SK-N-SH (cell line): Measurements from ENCODE around the gene TCF7L2. TPM values are rescaled to one million over a fixed set of nuclear protein-coding genes. Genes with fewer than 3 reads are reported as not detected.

Experiments
- CTCF ChIA-PET: fragments of 300-600, 350-600 bp; formaldehyde crosslinking; extraction: SDS; loops from one replicate; lab custom pipeline; 2021; lab: Yijun Ruan, JAX
- POLR2A ChIA-PET: fragments of 350-600 bp; sonication (Branson Sonifier 250); formaldehyde crosslinking; extraction: SDS; loops from one replicate; lab custom pipeline; 2020; ENCODE audit warnings: antibody characterized with exemption, inconsistent platforms; lab: Yijun Ruan, JAX
- DNase-seq: peaks from one replicate; pipeline ENCODE4 v3.0.0; 2012
- H2AFZ ChIP-seq: fragments of 200-600 bp; sonication (generic); 2 replicates; pipeline ENCODE4 v1.8.1; 2016; ENCODE audit warnings: antibody characterized with exemption, mild to moderate bottlenecking, low read depth
- H3F3A ChIP-seq: fragments of 200-600 bp; sonication (generic); replicated peaks from 2 replicates; pipeline ENCODE3; 2016; ENCODE audit warnings: antibody characterized with exemption, mild to moderate bottlenecking; ENCODE audit not compliant: insufficient read depth
- H3K27ac ChIP-seq, 2 experiments: fragments of 200-500 bp in 1 of 2; fragments of 200-600 bp in 1 of 2; sonication (Bioruptor generic) in 1 of 2; sonication (generic), shearing (Covaris generic) in 1 of 2; 2 replicates each; pipeline versions ENCODE4 v1.5.1 to v1.6.1; 2014 to 2016; ENCODE audit warnings: low read depth in 2 of 2, inconsistent platforms in 1 of 2, low read length in 1 of 2, mild to moderate bottlenecking in 1 of 2, mixed read lengths in 1 of 2
- H3K27me3 ChIP-seq: fragments of 200-600 bp; sonication (generic), shearing (Covaris generic); 2 replicates; pipeline ENCODE4 v1.6.1; 2016; ENCODE audit warnings: mixed run types; ENCODE audit not compliant: insufficient read depth
- H3K36me3 ChIP-seq, 2 experiments: fragments of 200-500 bp in 1 of 2; fragments of 200-600 bp in 1 of 2; sonication (Bioruptor generic) in 1 of 2; sonication (generic) in 1 of 2; replicated peaks in 1 of 2; 2 replicates each; pipeline versions ENCODE3 to v1.5.1; 2014 to 2016; ENCODE audit warnings: low read length in 1 of 2, mild to moderate bottlenecking in 1 of 2; ENCODE audit not compliant: insufficient read depth in 2 of 2, control insufficient read depth in 1 of 2
- H3K4me1 ChIP-seq, 2 experiments: fragments of 200-500 bp in 1 of 2; fragments of 200-600 bp in 1 of 2; sonication (Bioruptor generic) in 1 of 2; sonication (generic), shearing (Covaris generic) in 1 of 2; 2 replicates each; pipeline versions ENCODE4 v1.5.1 to v1.6.1; 2014 to 2016; ENCODE audit warnings: low read depth in 1 of 2, low read length in 1 of 2, mixed run types in 1 of 2; ENCODE audit not compliant: insufficient read depth in 2 of 2, control insufficient read depth in 1 of 2
- H3K4me2 ChIP-seq: fragments of 200-600 bp; sonication (generic), shearing (Covaris generic); 2 replicates; pipeline ENCODE4 v1.6.1; 2017; ENCODE audit warnings: mixed run types
- H3K4me3 ChIP-seq, 2 experiments: fragments of 200-500 bp in 1 of 2; fragments of 200-600 bp in 1 of 2; sonication (Bioruptor generic) in 1 of 2; sonication (generic), shearing (Covaris generic) in 1 of 2; 2 replicates each; pipeline versions ENCODE4 v1.5.1 to v1.8.1; 2014 to 2016; ENCODE audit warnings: low read depth in 2 of 2, inconsistent platforms in 1 of 2, low read length in 1 of 2, mild to moderate bottlenecking in 1 of 2, mixed read lengths in 1 of 2, moderate library complexity in 1 of 2
- H3K79me2 ChIP-seq: fragments of 200-600 bp; sonication (generic); 2 replicates; pipeline ENCODE4 v1.8.1; 2017; ENCODE audit warnings: mild to moderate bottlenecking; ENCODE audit not compliant: insufficient read depth
- H3K9ac ChIP-seq: fragments of 200-600 bp; sonication (generic); 2 replicates; pipeline ENCODE4 v1.6.1; 2017; ENCODE audit warnings: mixed run types
- H3K9me2 ChIP-seq: fragments of 200-600 bp; sonication (generic); 2 replicates; pipeline ENCODE4 v1.6.1; 2017; ENCODE audit warnings: mixed run types
- H3K9me3 ChIP-seq: fragments of 200-600 bp; sonication (generic); 2 replicates; pipeline ENCODE4 v1.6.1; 2017; ENCODE audit warnings: mixed run types, mild to moderate bottlenecking, moderate library complexity
- H4K20me1 ChIP-seq: fragments of 200-600 bp; sonication (generic); 2 replicates; pipeline ENCODE4 v1.6.1; 2017; ENCODE audit warnings: mild to moderate bottlenecking, mixed run types; ENCODE audit not compliant: insufficient read depth
- CHD2 ChIP-seq: fragments of 150-350 bp; IDR thresholded peaks from 2 replicates; pipeline ENCODE4 v1.6.1; 2018; ENCODE audit warnings: low read length; ENCODE audit not compliant: partially characterized antibody
- ELF1 ChIP-seq: IDR thresholded peaks from 2 replicates; pipeline ENCODE4 v1.4.0; 2012
- EP300 ChIP-seq, 2 experiments: IDR thresholded peaks; 2 replicates each; pipeline versions ENCODE4 v1.4.0 to v1.6.1; 2012; ENCODE audit warnings: borderline replicate concordance in 1 of 2, low read depth in 1 of 2, low read length in 1 of 2
- GABPA ChIP-seq: IDR thresholded peaks from 2 replicates; pipeline ENCODE4 v1.4.0; 2012; ENCODE audit warnings: low read depth, mild to moderate bottlenecking
- GATA2 ChIP-seq: sonication (generic); formaldehyde crosslinking; IDR thresholded peaks from 2 replicates; pipeline ENCODE4 v1.5.0; 2020; ENCODE audit warnings: mild to moderate bottlenecking, missing genetic modification reagents
- IRF3 ChIP-seq: fragments of 150-350 bp; IDR thresholded peaks from 2 replicates; pipeline ENCODE4 v1.6.1; 2016; ENCODE audit warnings: mild to moderate bottlenecking, low read depth, low read length
- MEF2A ChIP-seq: IDR thresholded peaks from 2 replicates; pipeline ENCODE4 v1.4.0; 2012; ENCODE audit warnings: low read depth, borderline replicate concordance
- NFIC ChIP-seq: IDR thresholded peaks from 2 replicates; pipeline ENCODE4 v1.4.0; 2012; ENCODE audit warnings: borderline replicate concordance
- PBX3 ChIP-seq: IDR thresholded peaks from 2 replicates; pipeline ENCODE4; 2012
- POLR2AphosphoS5 ChIP-seq: IDR thresholded peaks from 2 replicates; pipeline ENCODE4 v1.6.1; 2012; ENCODE audit warnings: low read depth, low read length
- RAD21 ChIP-seq: IDR thresholded peaks from 2 replicates; pipeline ENCODE4 v1.6.1; 2012; ENCODE audit warnings: mild to moderate bottlenecking, low read length
- RXRA ChIP-seq: IDR thresholded peaks from 2 replicates; pipeline ENCODE4 v1.4.0; 2012; ENCODE audit warnings: low read depth, mild to moderate bottlenecking, borderline replicate concordance
- TCF12 ChIP-seq: IDR thresholded peaks from 2 replicates; pipeline ENCODE4 v1.4.0; 2012
- YY1 ChIP-seq: IDR thresholded peaks from 2 replicates; pipeline ENCODE4 v1.4.0; 2012; ENCODE audit warnings: low read depth, mild to moderate bottlenecking
- ZBTB33 ChIP-seq: IDR thresholded peaks from 2 replicates; pipeline ENCODE4 v1.4.0; 2012; ENCODE audit warnings: low read depth, borderline replicate concordance
- WGBS: methylation state at CpG from one replicate; pipeline ENCODE4 v1.1.6; 2017; ENCODE audit warnings: low lambda C conversion rate; 5-methylcytosine and 5-hydroxymethylcytosine counted together
- polyA plus RNA-seq, 3 experiments: library from polyadenylated mRNA; depleted of rRNA; stranded (reverse); fragments of >200 nt; gene quantifications; 2 replicates each; pipeline ENCODE4 v1.2.3, GENCODE V29; 2012

The TCF7L2 gene
- polyA plus RNA-seq, 1 of the 3 experiments (the other 2 are of a cell fraction) = 10.2 TPM

GRCh38 chr10:113053881-113054280 is 103.8 kb downstream of the TCF7L2 start:
- ChIA-PET POLR2A (no interaction called here), CTCF (interaction anchor here (0.6 kb wide), 1 partner anchor 508 kb away, joined by 4 read pairs; no protein-coding TSS in a partner anchor)
- no peak for TF ChIP-seq TCF12
- peak in 1 of 2 experiments; percentile 36; a peak in 1 of 4 replicates for TF ChIP-seq EP300 (IDR thresholded peaks at IDR 0.05; ENCODE audit: borderline replicate concordance in 1 of 2, low read depth in 1 of 2, low read length in 1 of 2)
- Histone ChIP-seq H3K27me3 (no peaks in the 10 kb centered on the region), H3K79me2 (peaks cover 33% of the 10 kb centered on the region; the same call in 1 of the 2 replicates), H3K9me2 (no peaks in the 10 kb centered on the region), H3K27ac (peak overlapping the region in 1 of 2 experiments; percentile 60; a peak in 2 of 4 replicates), H3K4me1 (peaks cover 22 to 45% of the 10 kb centered on the region in 2 experiments), H3F3A (peaks cover 18% of the 10 kb centered on the region), H2AFZ (no peak overlapping the region), H4K20me1 (no peaks in the 10 kb centered on the region), H3K4me3 (no peak overlapping the region), H3K9me3 (no peaks in the 10 kb centered on the region), H3K36me3 (no peaks in the 10 kb centered on the region), H3K9ac (no peak overlapping the region; the same call in 1 of the 2 replicates), H3K4me2 (0 out of 2 replicates have a peak overlapping the region, but pooled peaks have one; percentile 10)
- DNase-seq = no peak
- WGBS = 83% methylated on average over 5 of the region's 5 CpGs

- POLR2A ChIA-PET = no interaction called here
- CTCF ChIA-PET = interaction anchor here (1.2 kb wide), 1 partner anchor 13 kb away, joined by 3 read pairs; no protein-coding TSS in a partner anchor
- Histone ChIP-seq H3K9ac (peak overlapping the region; percentile 58; the same call in 1 of the 2 replicates), H3K9me3 (no peaks in the 10 kb centered on the region), H3K9me2 (no peaks in the 10 kb centered on the region), H3K4me3 (no peak overlapping the region), H3K27ac (peak overlapping the region; percentile 66 to 85; a peak in 3 of 4 replicates), H3K79me2 (peaks cover 32% of the 10 kb centered on the region; the same call in 1 of the 2 replicates), H3K27me3 (no peaks in the 10 kb centered on the region), H3K4me2 (peak overlapping the region; percentile 36; the same call in 1 of the 2 replicates), H4K20me1 (no peaks in the 10 kb centered on the region), H3K36me3 (no peaks in the 10 kb centered on the region), H2AFZ (no peak overlapping the region), H3K4me1 (peaks cover 36 to 59% of the 10 kb centered on the region in 2 experiments), H3F3A (peaks cover 27% of the 10 kb centered on the region)
- DNase-seq = no peak
- TF ChIP-seq POLR2AphosphoS5 (no peak), RAD21 (no peak), GABPA (no peak), PBX3 (no peak), IRF3 (no peak), TCF12 (no peak), ELF1 (no peak), ZBTB33 (no peak), MEF2A (no peak), RXRA (no peak), NFIC (no peak), YY1 (no peak), CHD2 (no peak), GATA2 (CRISPR knock-in tag) (no peak)
- WGBS = 95% methylated on average over 1 of the region's 1 CpG
Measured at GRCh38 chr10:113055458-113055857, 105.4 kb downstream of the TCF7L2 start.
